Central memory CD8-positive, alpha-beta T cell (primary cell): ENCODE measurements around the gene JPH3.

Experiments used
- ATAC-seq: fragments of 150-1000 bp; cut with Tn5 transposase; replicated peaks from 2 replicates; pipeline ENCODE4 v1.10.0; 2022; ENCODE audit warnings: mild to moderate bottlenecking, moderate FRiP score, moderate number of reproducible peaks; ENCODE audit not compliant: poor library complexity, severe bottlenecking; ENCODE audit errors: extremely low read depth
- DNase-seq, 2 donors: peaks; one replicate each; pipeline ENCODE4 v3.0.0; 2021; ENCODE audit warnings: low spot score in 2 of 2
- H3K27ac Mint-ChIP-seq: one replicate; pipeline ENCODE4 v1.8.0; 2022; ENCODE audit warnings: low read depth, mild to moderate bottlenecking, moderate library complexity, mixed read lengths
- H3K27me3 Mint-ChIP-seq: one replicate; pipeline ENCODE4 v1.8.0; 2022; ENCODE audit warnings: mixed read lengths
- H3K36me3 Mint-ChIP-seq: one replicate; pipeline ENCODE4 v1.8.0; 2022; ENCODE audit warnings: mild to moderate bottlenecking, moderate library complexity, mixed read lengths; ENCODE audit not compliant: insufficient read depth
- H3K4me1 Mint-ChIP-seq: one replicate; pipeline ENCODE4 v1.8.0; 2022; ENCODE audit warnings: mixed read lengths
- H3K4me3 Mint-ChIP-seq: one replicate; pipeline ENCODE4 v1.8.0; 2022; ENCODE audit warnings: mild to moderate bottlenecking, moderate library complexity, mixed read lengths
- H3K9me3 Mint-ChIP-seq: one replicate; pipeline ENCODE4 v1.8.0; 2022; ENCODE audit warnings: mixed read lengths

The JPH3 gene

GRCh38 chr16:87595712-87596111, 6.6 kb upstream of the JPH3 start:
- H3K36me3 Mint-ChIP-seq, result no peaks in the 10 kb centered on the region
- H3K4me1 Mint-ChIP-seq, result no peaks in the 10 kb centered on the region
- no peak for ATAC-seq

GRCh38 chr16:87597324-87597830, 4.9 kb upstream of the JPH3 start:
- H3K4me3 Mint-ChIP-seq, result no peak overlapping the region
- H3K36me3 Mint-ChIP-seq, result no peaks in the 10 kb centered on the region
- ATAC-seq, result no peak
- H3K27me3 Mint-ChIP-seq, result peaks cover 16% of the 10 kb centered on the region
- H3K4me1 Mint-ChIP-seq, result no peaks in the 10 kb centered on the region
- no peak overlapping the region for H3K27ac Mint-ChIP-seq
- no peak for DNase-seq
- H3K9me3 Mint-ChIP-seq, result no peaks in the 10 kb centered on the region

More at GRCh38 chr16:87595712-87596111, 6.6 kb upstream of the JPH3 start:
- H3K27ac Mint-ChIP-seq, result no peak overlapping the region
- no peak overlapping the region for H3K4me3 Mint-ChIP-seq
- no peaks in the 10 kb centered on the region for H3K9me3 Mint-ChIP-seq
- H3K27me3 Mint-ChIP-seq, result peaks cover 25% of the 10 kb centered on the region
- DNase-seq, result no peak

GRCh38 chr16:87598431-87598830, 3.9 kb upstream of the JPH3 start:
- Mint-ChIP-seq H3K4me3 (no peak overlapping the region), H3K36me3 (no peaks in the 10 kb centered on the region), H3K27ac (no peak overlapping the region), H3K27me3 (peaks cover 24% of the 10 kb centered on the region), H3K9me3 (no peaks in the 10 kb centered on the region), H3K4me1 (peaks cover 5% of the 10 kb centered on the region)
- no peak for ATAC-seq
- no peak for DNase-seq

GRCh38 chr16:87600246-87600645, 2.1 kb upstream of the JPH3 start:
- Mint-ChIP-seq H3K9me3 (no peaks in the 10 kb centered on the region), H3K4me1 (peaks cover 5% of the 10 kb centered on the region), H3K4me3 (no peak overlapping the region), H3K36me3 (no peaks in the 10 kb centered on the region), H3K27ac (no peak overlapping the region), H3K27me3 (peaks cover 42% of the 10 kb centered on the region)
- no peak for ATAC-seq
- no peak for DNase-seq

- no peak overlapping the region for H3K27ac Mint-ChIP-seq
- H3K27me3 Mint-ChIP-seq, result peaks cover 54% of the 10 kb centered on the region
- no peak overlapping the region for H3K4me3 Mint-ChIP-seq
- ATAC-seq (no peak), DNase-seq (no peak)
- no peaks in the 10 kb centered on the region for H3K9me3 Mint-ChIP-seq
- H3K4me1 Mint-ChIP-seq, result peaks cover 5% of the 10 kb centered on the region
- no peaks in the 10 kb centered on the region for H3K36me3 Mint-ChIP-seq
Measured at GRCh38 chr16:87601401-87601981, 817 bp upstream of the JPH3 start.

GRCh38 chr16:87602821-87603683, 744 bp downstream of the JPH3 start:
- no peak for ATAC-seq
- no peak overlapping the region for H3K27ac Mint-ChIP-seq

GRCh38 chr16:87603684-87604633, 1.7 kb downstream of the JPH3 start:
- no peaks in the 10 kb centered on the region for H3K9me3 Mint-ChIP-seq
- H3K4me1 Mint-ChIP-seq, result peaks cover 5% of the 10 kb centered on the region
- ATAC-seq (no peak), DNase-seq (no peak)
- H3K27me3 Mint-ChIP-seq, result peaks cover 76% of the 10 kb centered on the region
- H3K36me3 Mint-ChIP-seq, result peaks cover 2% of the 10 kb centered on the region
- no peak overlapping the region for H3K4me3 Mint-ChIP-seq
- no peak overlapping the region for H3K27ac Mint-ChIP-seq

More at GRCh38 chr16:87602821-87603683, 744 bp downstream of the JPH3 start:
- H3K9me3 Mint-ChIP-seq, result no peaks in the 10 kb centered on the region
- peaks cover 2% of the 10 kb centered on the region for H3K36me3 Mint-ChIP-seq
- H3K27me3 Mint-ChIP-seq, result peaks cover 70% of the 10 kb centered on the region
- peak overlapping the region; percentile 66 for H3K4me3 Mint-ChIP-seq
- DNase-seq, result no peak
- peaks cover 5% of the 10 kb centered on the region for H3K4me1 Mint-ChIP-seq

- H3K9me3 Mint-ChIP-seq, result no peaks in the 10 kb centered on the region
- no peak overlapping the region for H3K4me3 Mint-ChIP-seq
- ATAC-seq (no peak), DNase-seq (no peak)
- peaks cover 5% of the 10 kb centered on the region for H3K4me1 Mint-ChIP-seq
- H3K27me3 Mint-ChIP-seq, result peaks cover 70% of the 10 kb centered on the region
- peaks cover 2% of the 10 kb centered on the region for H3K36me3 Mint-ChIP-seq
- no peak overlapping the region for H3K27ac Mint-ChIP-seq
Measured at GRCh38 chr16:87604634-87605111, 2.4 kb downstream of the JPH3 start.

- peaks cover 61% of the 10 kb centered on the region for H3K27me3 Mint-ChIP-seq
- H3K27ac Mint-ChIP-seq, result no peak overlapping the region
- no peak for DNase-seq
- H3K4me1 Mint-ChIP-seq, result peaks cover 5% of the 10 kb centered on the region
- no peak for ATAC-seq
- no peaks in the 10 kb centered on the region for H3K9me3 Mint-ChIP-seq
- peaks cover 2% of the 10 kb centered on the region for H3K36me3 Mint-ChIP-seq
- H3K4me3 Mint-ChIP-seq, result no peak overlapping the region
Measured at GRCh38 chr16:87607223-87607622, 4.9 kb downstream of the JPH3 start.

- no peak for DNase-seq
- Mint-ChIP-seq H3K9me3 (no peaks in the 10 kb centered on the region), H3K4me1 (peaks cover 5% of the 10 kb centered on the region), H3K27ac (no peak overlapping the region), H3K36me3 (peaks cover 2% of the 10 kb centered on the region), H3K27me3 (peaks cover 58% of the 10 kb centered on the region), H3K4me3 (no peak overlapping the region)
- no peak for ATAC-seq
Measured at GRCh38 chr16:87607871-87608270, 5.6 kb downstream of the JPH3 start.

- no peak overlapping the region for H3K27ac Mint-ChIP-seq
- no peaks in the 10 kb centered on the region for H3K9me3 Mint-ChIP-seq
- H3K36me3 Mint-ChIP-seq, result peaks cover 2% of the 10 kb centered on the region
- peaks cover 52% of the 10 kb centered on the region for H3K27me3 Mint-ChIP-seq
- H3K4me1 Mint-ChIP-seq, result no peaks in the 10 kb centered on the region
- no peak for ATAC-seq
- DNase-seq, result peak in 1 of 2 donors; percentile 22
- no peak overlapping the region for H3K4me3 Mint-ChIP-seq
Measured at GRCh38 chr16:87608400-87608985, 6.2 kb downstream of the JPH3 start.

- ATAC-seq (no peak), DNase-seq (no peak)
- Mint-ChIP-seq H3K4me1 (no peaks in the 10 kb centered on the region), H3K36me3 (peaks cover 2% of the 10 kb centered on the region), H3K27me3 (peaks cover 37% of the 10 kb centered on the region), H3K9me3 (no peaks in the 10 kb centered on the region), H3K4me3 (no peak overlapping the region), H3K27ac (no peak overlapping the region)
Measured at GRCh38 chr16:87610026-87610425, 7.7 kb downstream of the JPH3 start.
